PC-3 (cell line): ENCODE results near the gene SMIM11. TPM values are rescaled to one million over a fixed set of nuclear protein-coding genes. Genes with fewer than 3 reads are reported as not detected.

Experiments
- ATAC-seq: fragments of 200-7000 bp; cut with Tn5 transposase; 2 replicates; pipeline ENCODE4 v1.9.1; 2020; ENCODE audit warnings: mild to moderate bottlenecking, moderate library complexity
- BruUV-seq: library from RNA; stranded (reverse); fragments of 400-500 nt; replicated peaks from 2 replicates; lab custom pipeline; 2021; lab: Mats Ljungman, UMichigan
- CTCF ChIA-PET: fragments of 300-600 bp; sonication (Branson Sonifier 250); formaldehyde crosslinking; loops from one replicate; lab custom pipeline; 2022; ENCODE audit warnings: antibody characterized with exemption; lab: Charles Lee
- POLR2A ChIA-PET: fragments of 300-600 bp; sonication (Branson Sonifier 250); formaldehyde crosslinking; loops from one replicate; lab custom pipeline; 2022; ENCODE audit warnings: antibody characterized with exemption; ENCODE audit not compliant: unreplicated experiment; lab: Charles Lee
- DNase-seq: peaks from one replicate; pipeline ENCODE4 v3.0.0-alpha.2; 2015
- H2AFZ ChIP-seq: fragments of 300-600 bp; sonication (generic); 2 replicates; pipeline ENCODE4 v1.6.0; 2016; ENCODE audit warnings: antibody characterized with exemption, low read length
- H3F3A ChIP-seq: fragments of 300-600 bp; sonication (generic); one replicate; pipeline ENCODE4 v1.6.0; 2017; ENCODE audit warnings: antibody characterized with exemption, low read length, control low read depth, mild to moderate bottlenecking; ENCODE audit not compliant: unreplicated experiment
- H3K27ac ChIP-seq: fragments of 300-600 bp; sonication (generic); 2 replicates; pipeline ENCODE4 v1.5.1; 2016; ENCODE audit warnings: mild to moderate bottlenecking, low read length
- H3K27me3 ChIP-seq: fragments of 300-600 bp; sonication (generic); 2 replicates; pipeline ENCODE4 v1.6.1; 2016; ENCODE audit warnings: low read length, mixed read lengths
- H3K36me3 ChIP-seq: fragments of 300-600 bp; sonication (generic); 2 replicates; pipeline ENCODE4 v1.6.1; 2016; ENCODE audit warnings: low read depth, mixed run types, low read length, mixed read lengths
- H3K4me1 ChIP-seq: fragments of 300-600 bp; sonication (generic); 2 replicates; pipeline ENCODE4 v1.5.1; 2016; ENCODE audit warnings: low read length; ENCODE audit not compliant: insufficient read depth
- H3K4me2 ChIP-seq: fragments of 300-600 bp; sonication (generic); 2 replicates; pipeline ENCODE4 v1.6.0; 2016; ENCODE audit warnings: low read length
- H3K4me3 ChIP-seq: fragments of 300-600 bp; sonication (generic); 2 replicates; pipeline ENCODE4 v1.5.1; 2016; ENCODE audit warnings: mild to moderate bottlenecking, low read length, mixed read lengths
- H3K79me2 ChIP-seq: fragments of 300-600 bp; sonication (generic); 2 replicates; pipeline ENCODE4 v1.6.1; 2017; ENCODE audit warnings: low read length, mixed read lengths
- H3K9ac ChIP-seq: fragments of 300-600 bp; sonication (generic); 2 replicates; pipeline ENCODE4 v1.6.0; 2016; ENCODE audit warnings: mild to moderate bottlenecking, low read length
- H3K9me2 ChIP-seq: fragments of 300-600 bp; sonication (generic); replicated peaks from 2 replicates; pipeline ENCODE4 v1.6.1; 2016; ENCODE audit warnings: mixed run types, low read length, mixed read lengths
- H3K9me3 ChIP-seq: fragments of 300-600 bp; sonication (generic); 2 replicates; pipeline ENCODE4 v1.6.1; 2016; ENCODE audit warnings: low read length, mixed read lengths
- H4K20me1 ChIP-seq: fragments of 300-600 bp; sonication (generic); 2 replicates; pipeline ENCODE4 v1.6.1; 2016; ENCODE audit warnings: low read length, mixed read lengths
- CTCF ChIP-seq: fragments of 300-600 bp; sonication (generic); conservative IDR thresholded peaks from 2 replicates; pipeline ENCODE4 v1.5.1; 2017; ENCODE audit warnings: antibody characterized with exemption, low read depth, mild to moderate bottlenecking, low read length
- EZH2 ChIP-seq: fragments of 300-600 bp; sonication (generic); IDR thresholded peaks from one replicate; pipeline ENCODE4 v1.6.1; 2017; ENCODE audit warnings: antibody characterized with exemption, mild to moderate bottlenecking, low read length; ENCODE audit not compliant: unreplicated experiment
- EZH2phosphoT487 ChIP-seq: fragments of 300-600 bp; sonication (generic); IDR thresholded peaks from 2 replicates; pipeline ENCODE4 v1.6.1; 2018; ENCODE audit warnings: mild to moderate bottlenecking, antibody characterized with exemption, low read length, borderline replicate concordance
- intact Hi-C: fragments of 100-400 bp; cut with micrococcal nuclease; formaldehyde crosslinking; loops from 2 replicates; pipeline ENCODE4 v1.9.0; 2023
- total RNA-seq: library from RNA; depleted of rRNA; stranded (reverse); fragments of >200 nt; gene quantifications from 2 replicates; pipeline ENCODE4 v1.2.3, GENCODE V29; 2014

The SMIM11 gene
- total RNA-seq, 1 experiment from 2014 or later = 39.8 TPM

DNA sequence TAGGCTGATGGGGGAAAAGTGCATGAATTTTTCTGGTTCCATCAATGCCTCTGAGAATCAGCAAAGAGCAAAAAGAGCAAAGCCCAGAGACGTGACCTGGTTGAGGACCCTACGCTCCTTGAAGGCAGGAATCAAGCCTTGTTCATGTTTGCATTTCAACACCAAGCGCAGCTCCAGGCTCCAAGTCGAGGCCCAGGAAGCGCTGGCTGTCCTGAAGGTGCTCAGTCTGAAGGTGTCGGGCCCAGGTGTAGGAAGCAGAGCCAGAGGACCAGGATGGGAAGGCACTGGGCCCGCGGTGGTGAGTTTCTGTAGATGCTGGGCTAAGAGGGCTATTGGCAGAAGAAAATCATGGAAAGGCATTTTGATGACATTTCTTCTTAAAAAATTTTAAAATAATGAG, 37.1 kb upstream of the SMIM11 start:
- H3K4me2 ChIP-seq = no peak overlapping the region
- TF ChIP-seq EZH2 (no peak), CTCF (no peak), EZH2phosphoT487 (no peak)
- H3K9me2 ChIP-seq = no peaks in the 10 kb centered on the region
- POLR2A ChIA-PET = no interaction called here
- no peak overlapping the region for H3K27ac ChIP-seq
- H3K36me3 ChIP-seq = no peaks in the 10 kb centered on the region
- no peaks in the 10 kb centered on the region for H4K20me1 ChIP-seq
- intact Hi-C loops = no loop called here
- DNase-seq = no peak
- H3K4me1 ChIP-seq = no peaks in the 10 kb centered on the region
- no peak overlapping the region for H3K9ac ChIP-seq
- 0 out of 2 replicates have a peak, but pooled peaks cover 8% of the 10 kb centered on the region for H3K27me3 ChIP-seq
- H3K79me2 ChIP-seq = no peaks in the 10 kb centered on the region
- H3K4me3 ChIP-seq = no peak overlapping the region
- H3F3A ChIP-seq = no peaks in the 10 kb centered on the region
- no peak for ATAC-seq
- no peaks in the 10 kb centered on the region for H3K9me3 ChIP-seq
- no TSS peak for BruUV-seq
- CTCF ChIA-PET = interaction anchor here (1.1 kb wide), 1 partner anchor 10 kb away, joined by 5 read pairs; no protein-coding TSS in a partner anchor
- H2AFZ ChIP-seq = no peak overlapping the region

- ChIA-PET CTCF (no interaction called here), POLR2A (no interaction called here)
- no peak for TF ChIP-seq EZH2
- TF ChIP-seq EZH2phosphoT487 = no peak
- TF ChIP-seq CTCF = no peak
- intact Hi-C loops = no loop called here
- Histone ChIP-seq H3K9me3 (no peaks in the 10 kb centered on the region), H3F3A (no peaks in the 10 kb centered on the region), H3K27me3 (0 out of 2 replicates have a peak, but pooled peaks cover 8% of the 10 kb centered on the region), H3K27ac (no peak overlapping the region), H3K4me1 (no peaks in the 10 kb centered on the region), H4K20me1 (no peaks in the 10 kb centered on the region), H3K4me3 (no peak overlapping the region), H3K79me2 (no peaks in the 10 kb centered on the region), H3K4me2 (no peak overlapping the region), H3K9ac (no peak overlapping the region), H2AFZ (no peak overlapping the region), H3K36me3 (no peaks in the 10 kb centered on the region), H3K9me2 (no peaks in the 10 kb centered on the region)
- no peak for ATAC-seq
- DNase-seq = no peak
- no TSS peak for BruUV-seq
These were observed 35.2 kb upstream of the SMIM11 start for GRCh38 chr21:34340061-34340460.

DNA sequence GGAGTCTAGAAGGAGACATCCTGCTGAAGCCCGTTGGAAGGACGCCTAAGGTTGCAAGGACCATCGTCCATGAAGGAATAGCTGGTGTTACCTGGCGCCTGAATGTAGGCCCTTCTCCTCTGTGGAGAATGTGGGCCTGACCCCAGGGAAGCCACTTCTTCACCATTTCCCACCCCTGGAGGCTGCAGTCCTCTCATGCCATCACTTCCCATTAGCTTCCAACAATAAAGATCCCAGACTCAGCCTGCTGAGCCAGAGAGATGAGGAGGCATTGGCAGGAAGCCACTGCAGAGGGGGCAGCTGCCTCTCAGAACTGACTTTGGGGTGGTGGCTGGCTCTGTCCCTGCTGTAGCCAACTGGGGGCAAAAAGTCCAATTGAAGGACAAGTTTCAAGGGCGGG, 32.8 kb upstream of the SMIM11 start:
- ChIA-PET POLR2A (interaction anchor here (0.7 kb wide), 1 partner anchor 82 kb away, joined by 4 read pairs; no protein-coding TSS in a partner anchor), CTCF (no interaction called here)

More for the DNA sequence above, 32.8 kb upstream of the SMIM11 start:
- no peaks in the 10 kb centered on the region for H3K4me1 ChIP-seq
- H3K27me3 ChIP-seq = 0 out of 2 replicates have a peak, but pooled peaks cover 8% of the 10 kb centered on the region
- H2AFZ ChIP-seq = no peak overlapping the region; the same call in 1 of the 2 replicates
- no peak for ATAC-seq
- H3K9me2 ChIP-seq = no peaks in the 10 kb centered on the region
- no peaks in the 10 kb centered on the region for H3F3A ChIP-seq
- no peaks in the 10 kb centered on the region for H3K79me2 ChIP-seq
- H3K9me3 ChIP-seq = no peaks in the 10 kb centered on the region
- DNase-seq = no peak
- no TSS peak for BruUV-seq
- H3K36me3 ChIP-seq = no peaks in the 10 kb centered on the region
- TF ChIP-seq EZH2 = no peak
- no peak for TF ChIP-seq EZH2phosphoT487
- no peak for TF ChIP-seq CTCF
- intact Hi-C loops = no loop called here
- H3K27ac ChIP-seq = no peak overlapping the region
- H3K4me2 ChIP-seq = no peak overlapping the region
- no peaks in the 10 kb centered on the region for H4K20me1 ChIP-seq
- no peak overlapping the region for H3K4me3 ChIP-seq
- H3K9ac ChIP-seq = no peak overlapping the region
